Neuronal stem cell (in vitro differentiated cells): ENCODE results near the gene CYB5B.

ENCODE experiments used
- DNase-seq: peaks from one replicate; pipeline ENCODE4 v3.0.0-alpha.2; 2013; ENCODE audit warnings: low spot score
- H2AFZ ChIP-seq: one replicate; pipeline ENCODE4 v1.6.1; 2013; ENCODE audit warnings: mild to moderate bottlenecking, low read length, inconsistent platforms
- H2AK5ac ChIP-seq: 2 replicates; pipeline ENCODE4 v1.6.1; 2013; ENCODE audit warnings: low read depth, mild to moderate bottlenecking, inconsistent platforms, low read length, moderate library complexity, mixed read lengths
- H2BK120ac ChIP-seq: 2 replicates; pipeline ENCODE4 v1.6.1; 2013; ENCODE audit warnings: low read depth, mild to moderate bottlenecking, inconsistent platforms, low read length, moderate library complexity, mixed read lengths
- H2BK12ac ChIP-seq: one replicate; pipeline ENCODE4 v1.6.1; 2013; ENCODE audit warnings: low read length, inconsistent platforms
- H2BK15ac ChIP-seq: 2 replicates; pipeline ENCODE4 v1.6.1; 2013; ENCODE audit warnings: mild to moderate bottlenecking, low read length, inconsistent platforms, mixed read lengths
- H2BK5ac ChIP-seq: one replicate; pipeline ENCODE4 v1.6.1; 2013; ENCODE audit warnings: inconsistent platforms, mild to moderate bottlenecking, low read length, moderate library complexity
- H3K14ac ChIP-seq: one replicate; pipeline ENCODE4 v1.6.1; 2013; ENCODE audit warnings: low read length, inconsistent platforms
- H3K18ac ChIP-seq: 2 replicates; pipeline ENCODE4 v1.6.1; 2013; ENCODE audit warnings: low read length, inconsistent platforms
- H3K23ac ChIP-seq: 2 replicates; pipeline ENCODE4 v1.6.1; 2013; ENCODE audit warnings: low read depth, mild to moderate bottlenecking, mixed read lengths, low read length, inconsistent platforms; ENCODE audit not compliant: poor library complexity
- H3K27ac ChIP-seq: replicated peaks from 3 replicates; pipeline ENCODE4 v1.5.1; 2013; ENCODE audit warnings: low read length, inconsistent platforms
- H3K27me3 ChIP-seq, 3 experiments: 2 replicates each; pipeline ENCODE4 v1.6.1; 2013; ENCODE audit warnings: low read length in 3 of 3, mild to moderate bottlenecking in 2 of 3, inconsistent platforms in 1 of 3, low read depth in 1 of 3, mixed read lengths in 1 of 3, moderate library complexity in 1 of 3; ENCODE audit not compliant: control insufficient read depth in 3 of 3, insufficient read depth in 3 of 3
- H3K36me3 ChIP-seq, 2 donors: replicated peaks in 1 of 2; 2 replicates each; pipeline ENCODE4 v1.6.1; 2013; ENCODE audit warnings: low read length in 2 of 2; ENCODE audit not compliant: control insufficient read depth in 2 of 2, insufficient read depth in 2 of 2
- H3K4ac ChIP-seq: 2 replicates; pipeline ENCODE4 v1.6.1; 2013; ENCODE audit warnings: inconsistent platforms, mild to moderate bottlenecking, low read length, moderate library complexity
- H3K4me1 ChIP-seq, 2 donors: 1 replicate in 1 of 2; 2 replicates in 1 of 2; pipeline ENCODE4 v1.6.1; 2013; ENCODE audit warnings: low read length in 2 of 2, low read depth in 1 of 2; ENCODE audit not compliant: control insufficient read depth in 2 of 2, insufficient read depth in 1 of 2
- H3K4me2 ChIP-seq: one replicate; pipeline ENCODE4 v1.6.1; 2013; ENCODE audit warnings: mild to moderate bottlenecking, low read length, inconsistent platforms; ENCODE audit not compliant: insufficient read depth, poor library complexity, severe bottlenecking
- H3K4me3 ChIP-seq, 2 donors: 2 replicates each; pipeline ENCODE4 v1.5.1; 2013; ENCODE audit warnings: low read length in 2 of 2, mild to moderate bottlenecking in 2 of 2, inconsistent platforms in 1 of 2, moderate library complexity in 1 of 2
- H3K79me1 ChIP-seq: one replicate; pipeline ENCODE4 v1.6.1; 2013; ENCODE audit warnings: low read depth, mild to moderate bottlenecking, inconsistent platforms, low read length, moderate library complexity
- H3K9ac ChIP-seq: one replicate; pipeline ENCODE4 v1.6.1; 2013; ENCODE audit warnings: mild to moderate bottlenecking, low read depth, low read length, inconsistent platforms; ENCODE audit not compliant: poor library complexity
- H3K9me3 ChIP-seq, 2 donors: replicated peaks in 1 of 2; 2 replicates each; pipeline versions ENCODE3 to v1.6.1; 2013; ENCODE audit warnings: low read length in 2 of 2, mild to moderate bottlenecking in 2 of 2, inconsistent platforms in 1 of 2, low read depth in 1 of 2, mixed read lengths in 1 of 2, moderate library complexity in 1 of 2; ENCODE audit not compliant: control insufficient read depth in 2 of 2, insufficient read depth in 1 of 2
- H4K8ac ChIP-seq: one replicate; pipeline ENCODE4 v1.6.1; 2013; ENCODE audit warnings: low read depth, mild to moderate bottlenecking, inconsistent platforms, low read length, moderate library complexity
- H4K91ac ChIP-seq: one replicate; pipeline ENCODE4 v1.6.1; 2013; ENCODE audit warnings: low read length, low read depth, mild to moderate bottlenecking, inconsistent platforms; ENCODE audit not compliant: poor library complexity
- WGBS, 2 donors: extraction: QIAGEN DNeasy Blood & Tissue Kit; methylation state at CpG; one replicate each; pipeline ENCODE4 v1.1.7; 2013; ENCODE audit warnings: missing lambda C conversion rate in 2 of 2, mixed read lengths in 1 of 2; ENCODE audit not compliant: insufficient read length in 2 of 2, insufficient replicate concordance in 1 of 2; ENCODE audit errors: extremely low coverage in 2 of 2; 5-methylcytosine and 5-hydroxymethylcytosine counted together

The CYB5B gene

GRCh38 chr16:69413045-69413664 lies 11.3 kb upstream of the CYB5B start:
- no peaks in the 10 kb centered on the region for H3K9me3 ChIP-seq
- H2BK15ac ChIP-seq, result no peak overlapping the region
- H3K9ac ChIP-seq, result no peak overlapping the region
- no peak overlapping the region for H2AFZ ChIP-seq
- no peak overlapping the region for H2BK120ac ChIP-seq
- no peak overlapping the region for H3K4me3 ChIP-seq
- WGBS, 2 donors, result no CpG with 5 or more reads among the region's 7 CpGs
- H3K14ac ChIP-seq, result no peak overlapping the region
- no peak overlapping the region for H3K23ac ChIP-seq
- H2BK12ac ChIP-seq, result no peak overlapping the region
- H3K4ac ChIP-seq, result no peak overlapping the region
- no peak overlapping the region for H3K4me2 ChIP-seq
- H3K27ac ChIP-seq, result no peak overlapping the region
- H2BK5ac ChIP-seq, result no peak overlapping the region
- H3K4me1 ChIP-seq, result peaks cover 4 to 9% of the 10 kb centered on the region in 2 donors
- H4K91ac ChIP-seq, result no peak overlapping the region
- no peak for DNase-seq
- H3K27me3 ChIP-seq, result no peaks in the 10 kb centered on the region
- H3K18ac ChIP-seq, result no peak overlapping the region
- no peaks in the 10 kb centered on the region for H3K79me1 ChIP-seq
- no peaks in the 10 kb centered on the region for H3K36me3 ChIP-seq
- no peak overlapping the region for H2AK5ac ChIP-seq
- no peak overlapping the region for H4K8ac ChIP-seq

- no peaks in the 10 kb centered on the region for H3K27me3 ChIP-seq
- H4K8ac ChIP-seq, result no peak overlapping the region
- H2BK120ac ChIP-seq, result no peak overlapping the region
- no peaks in the 10 kb centered on the region for H3K36me3 ChIP-seq
- no peak overlapping the region for H3K18ac ChIP-seq
- no CpG with 5 or more reads among the region's 7 CpGs for WGBS, 2 donors
- no peak for DNase-seq
- no peak overlapping the region for H3K14ac ChIP-seq
- H3K23ac ChIP-seq, result no peak overlapping the region
- no peak overlapping the region for H4K91ac ChIP-seq
- no peak overlapping the region for H2BK15ac ChIP-seq
- peaks cover 4 to 9% of the 10 kb centered on the region in 2 donors for H3K4me1 ChIP-seq
- no peak overlapping the region for H3K9ac ChIP-seq
- no peak overlapping the region for H3K27ac ChIP-seq
- H3K4me2 ChIP-seq, result no peak overlapping the region
- no peak overlapping the region for H3K4ac ChIP-seq
- no peak overlapping the region for H2BK5ac ChIP-seq
- H3K79me1 ChIP-seq, result no peaks in the 10 kb centered on the region
- H2BK12ac ChIP-seq, result no peak overlapping the region
- H2AFZ ChIP-seq, result peak overlapping the region; percentile 85
- H3K9me3 ChIP-seq, result no peaks in the 10 kb centered on the region
- H3K4me3 ChIP-seq, result no peak overlapping the region
- no peak overlapping the region for H2AK5ac ChIP-seq
Observed at GRCh38 chr16:69417520-69418199, 6.8 kb upstream of the CYB5B start.

- Histone ChIP-seq H3K27me3 (no peaks in the 10 kb centered on the region), H2BK120ac (no peak overlapping the region), H2AFZ (no peak overlapping the region), H3K36me3 (no peaks in the 10 kb centered on the region), H3K9me3 (no peaks in the 10 kb centered on the region), H3K27ac (no peak overlapping the region), H3K4ac (no peak overlapping the region), H3K14ac (no peak overlapping the region), H2BK5ac (no peak overlapping the region), H3K79me1 (no peaks in the 10 kb centered on the region), H2BK15ac (no peak overlapping the region), H3K4me2 (peak overlapping the region; percentile 4), H3K4me1 (peaks cover 4 to 9% of the 10 kb centered on the region in 2 donors), H3K18ac (no peak overlapping the region), H4K8ac (no peak overlapping the region), H3K4me3 (no peak overlapping the region), H3K23ac (no peak overlapping the region), H3K9ac (no peak overlapping the region), H2BK12ac (no peak overlapping the region), H2AK5ac (no peak overlapping the region), H4K91ac (no peak overlapping the region)
- no CpG with 5 or more reads among the region's 4 CpGs for WGBS, 2 donors
- no peak for DNase-seq
Observed at GRCh38 chr16:69419956-69420355, 4.5 kb upstream of the CYB5B start.

GRCh38 chr16:69423189-69423588 lies 1.2 kb upstream of the CYB5B start:
- H3K4ac ChIP-seq, result no peak overlapping the region
- H2BK5ac ChIP-seq, result no peak overlapping the region
- peaks cover 0 to 3% of the 10 kb centered on the region in 2 donors for H3K4me1 ChIP-seq
- H2BK120ac ChIP-seq, result no peak overlapping the region
- no peaks in the 10 kb centered on the region for H3K27me3 ChIP-seq
- no peak overlapping the region for H4K91ac ChIP-seq
- peak overlapping the region; percentile 32 for H2AFZ ChIP-seq
- no peak overlapping the region for H3K14ac ChIP-seq
- H4K8ac ChIP-seq, result no peak overlapping the region
- no peak overlapping the region for H3K18ac ChIP-seq
- no peak overlapping the region for H2BK15ac ChIP-seq
- H3K4me3 ChIP-seq, result no peak overlapping the region
- peaks cover 4 to 21% of the 10 kb centered on the region in 2 donors for H3K36me3 ChIP-seq
- H3K4me2 ChIP-seq, result no peak overlapping the region
- DNase-seq, result no peak
- H3K9ac ChIP-seq, result no peak overlapping the region
- no peak overlapping the region for H2AK5ac ChIP-seq
- 100% methylated on average over 2 of the region's 11 CpGs; no CpG with 5 or more reads in 1 of the 2 donors for WGBS, 2 donors
- peaks cover 0 to 10% of the 10 kb centered on the region in 2 donors for H3K9me3 ChIP-seq
- H2BK12ac ChIP-seq, result no peak overlapping the region
- H3K27ac ChIP-seq, result no peak overlapping the region
- H3K23ac ChIP-seq, result no peak overlapping the region
- H3K79me1 ChIP-seq, result no peaks in the 10 kb centered on the region
